HG03280 (cell line): ENCODE data around the gene USP32.

Source experiments
- ATAC-seq: cut with Tn5 transposase; IDR thresholded peaks from one replicate; pipeline ENCODE4 v1.9.1; 2021; ENCODE audit warnings: mild to moderate bottlenecking, moderate library complexity; ENCODE audit not compliant: unreplicated experiment

USP32 gene

DNA sequence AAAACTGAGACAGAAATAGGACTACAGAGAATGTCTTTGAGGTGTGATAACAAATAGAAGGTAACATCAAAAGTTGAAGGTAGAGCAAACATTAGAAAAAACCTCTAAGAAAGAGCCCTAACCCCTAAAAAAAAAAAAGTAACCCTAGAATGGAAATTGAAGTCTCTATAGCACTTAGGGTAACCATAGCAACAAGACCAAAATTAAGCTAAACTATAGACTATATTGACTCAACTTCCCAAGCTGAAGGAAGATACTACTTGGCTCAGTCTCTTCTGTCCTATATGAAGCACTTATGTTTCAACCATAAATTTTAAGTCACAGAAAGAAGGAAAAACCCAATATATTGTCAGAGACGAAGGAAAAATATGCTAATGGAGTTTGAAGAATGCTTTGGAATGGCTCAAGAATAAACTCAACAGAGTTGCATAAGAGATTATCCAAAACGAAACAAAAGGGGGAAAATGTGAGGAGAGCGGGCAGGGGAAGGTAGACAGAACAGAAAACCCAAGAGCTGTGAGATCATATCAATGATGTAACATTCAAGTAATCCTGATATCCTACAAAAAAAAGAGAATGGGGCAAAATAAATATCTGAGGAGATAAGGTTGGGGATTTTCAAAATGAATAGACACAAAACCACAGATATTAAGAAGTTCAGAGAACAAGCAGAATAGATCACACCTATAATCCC, 88.4 kb downstream of the USP32 start:
- ATAC-seq: no peak

DNA sequence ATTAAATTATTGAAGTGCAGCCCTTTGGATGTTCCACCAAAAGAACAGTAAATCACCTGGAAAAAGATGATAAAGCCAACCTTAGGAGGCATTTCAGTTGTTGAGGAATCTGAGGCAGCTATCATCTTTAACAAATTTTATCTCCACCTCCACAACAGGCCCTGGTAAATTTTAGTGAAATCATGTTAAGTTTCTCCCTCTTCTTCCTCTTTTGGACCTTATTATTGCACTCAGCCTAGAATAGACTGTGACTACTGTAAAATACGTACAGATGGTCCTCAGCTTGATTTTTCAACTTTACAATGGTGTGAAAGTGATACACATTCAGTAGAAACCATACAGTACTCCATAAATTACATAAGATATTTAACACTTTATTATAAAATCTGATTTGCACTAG, 90.3 kb downstream of the USP32 start:
- ATAC-seq: no peak

DNA sequence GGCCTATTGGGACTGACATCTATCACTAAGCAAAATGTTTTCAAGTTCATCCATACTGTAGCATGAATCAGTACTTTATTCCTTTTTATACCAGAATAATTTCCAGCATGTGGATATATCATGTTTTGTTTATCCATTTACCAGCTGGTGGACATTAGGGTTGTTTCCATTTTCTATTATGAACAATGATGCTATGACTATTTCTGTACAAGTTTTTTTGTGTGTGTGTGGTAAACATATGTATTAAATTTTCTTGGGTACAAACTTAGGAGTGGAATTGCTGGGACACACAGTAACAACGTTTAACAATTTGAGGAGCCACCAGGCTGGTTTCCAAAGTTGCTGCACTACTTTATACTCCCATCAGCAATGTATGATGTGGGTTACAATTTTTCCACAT, 91.0 kb downstream of the USP32 start:
- ATAC-seq: no peak

DNA sequence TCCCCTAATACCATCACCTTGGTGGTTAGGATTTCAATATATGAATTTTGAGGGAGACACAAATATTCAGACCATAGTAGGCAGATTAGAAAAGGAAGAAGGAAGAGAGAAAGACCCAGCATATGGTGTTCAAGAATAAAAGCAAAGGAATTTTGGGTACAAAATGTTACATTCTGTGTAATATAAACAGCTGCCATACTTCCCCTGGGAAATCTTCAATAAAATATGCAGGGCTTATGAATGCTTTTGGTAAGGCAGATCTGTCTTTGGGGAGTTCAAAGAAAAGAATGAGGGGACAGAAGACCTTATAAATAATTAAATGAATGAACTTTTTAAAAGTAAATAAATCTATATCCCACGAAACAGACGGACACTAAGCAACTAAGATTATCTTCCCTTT, 91.9 kb downstream of the USP32 start:
- ATAC-seq: no peak

DNA sequence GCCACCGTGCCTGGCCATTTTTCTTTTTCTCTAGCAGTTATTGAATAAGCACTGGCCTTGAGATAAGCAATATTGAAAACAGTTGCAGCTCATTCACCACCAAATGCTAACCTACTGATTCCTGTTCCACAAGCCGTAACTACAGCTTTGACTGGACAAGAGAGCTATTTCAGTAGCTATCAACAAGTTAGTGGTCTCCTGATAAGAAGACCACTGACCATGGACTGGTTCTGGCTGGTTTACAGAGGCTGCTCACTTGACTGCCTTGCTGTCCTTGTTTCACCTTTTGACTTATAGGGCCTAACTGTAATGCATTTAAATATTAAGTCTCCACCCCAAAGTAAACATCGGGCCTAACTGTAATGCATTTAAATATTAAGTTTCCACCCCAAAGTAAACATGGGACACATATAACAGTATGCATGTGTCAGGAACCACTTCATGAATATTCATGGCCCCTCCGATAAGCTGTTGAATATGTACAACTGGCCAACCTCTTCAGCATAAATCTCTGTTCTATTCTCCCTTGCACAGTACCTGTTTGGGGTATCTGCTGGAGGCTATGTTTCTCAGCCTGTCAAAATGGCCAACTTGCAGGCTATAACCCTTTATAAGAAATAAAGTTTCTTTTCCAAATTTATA, 94.1 kb downstream of the USP32 start:
- ATAC-seq: no peak

DNA sequence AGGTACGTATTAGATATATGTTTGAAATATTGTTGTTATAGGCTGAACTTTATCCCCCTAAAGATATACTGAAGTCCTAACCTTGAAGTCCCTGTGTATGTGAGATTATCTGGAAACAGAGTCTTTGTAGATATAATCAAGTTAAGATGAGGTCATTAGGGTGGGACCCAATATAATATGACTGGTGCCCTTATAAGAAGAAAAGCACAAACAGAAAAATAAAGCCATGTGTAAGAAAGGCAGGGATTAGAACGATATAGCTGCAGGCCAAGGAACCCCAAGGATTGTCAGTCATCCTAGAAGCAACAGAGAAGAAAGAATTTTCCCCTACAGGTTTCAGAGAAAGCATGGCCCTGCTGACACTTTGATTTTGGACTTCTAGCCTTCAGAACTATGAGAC, 95.8 kb downstream of the USP32 start:
- ATAC-seq: no peak

DNA sequence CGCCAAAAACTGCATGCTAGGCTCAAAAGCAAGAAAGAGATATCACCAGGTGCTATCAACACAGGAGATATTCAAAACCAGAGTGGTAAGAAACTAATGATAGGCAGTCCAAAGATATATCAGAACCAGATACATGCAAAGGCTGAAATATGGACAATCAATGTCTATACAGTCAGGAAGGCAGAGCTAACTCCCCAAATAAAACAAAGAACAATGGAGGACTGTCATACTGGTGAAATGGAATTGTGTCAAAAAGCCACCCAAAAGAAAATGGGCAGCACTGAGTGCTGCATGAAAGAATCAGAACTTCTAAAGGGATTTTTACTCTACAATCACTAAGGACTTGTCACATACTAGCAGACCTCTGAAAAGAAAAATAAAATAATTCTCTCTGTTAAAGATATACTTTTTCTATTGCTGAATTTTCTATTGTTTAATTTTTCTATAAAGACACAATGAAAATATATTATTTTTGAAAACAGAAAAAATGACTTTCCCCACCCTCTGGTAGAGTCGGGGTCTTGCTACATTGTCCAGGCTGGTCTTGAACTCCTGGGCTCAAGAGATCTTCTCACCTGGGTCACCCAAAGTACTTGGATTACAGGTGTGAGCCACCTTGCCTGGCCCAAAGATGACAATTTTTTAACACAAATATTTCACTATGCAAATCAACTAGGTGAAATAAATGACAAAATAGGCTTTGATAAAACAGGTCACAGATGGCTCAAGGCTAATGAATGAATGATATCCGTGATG, 98.2 kb downstream of the USP32 start:
- no peak for ATAC-seq

DNA sequence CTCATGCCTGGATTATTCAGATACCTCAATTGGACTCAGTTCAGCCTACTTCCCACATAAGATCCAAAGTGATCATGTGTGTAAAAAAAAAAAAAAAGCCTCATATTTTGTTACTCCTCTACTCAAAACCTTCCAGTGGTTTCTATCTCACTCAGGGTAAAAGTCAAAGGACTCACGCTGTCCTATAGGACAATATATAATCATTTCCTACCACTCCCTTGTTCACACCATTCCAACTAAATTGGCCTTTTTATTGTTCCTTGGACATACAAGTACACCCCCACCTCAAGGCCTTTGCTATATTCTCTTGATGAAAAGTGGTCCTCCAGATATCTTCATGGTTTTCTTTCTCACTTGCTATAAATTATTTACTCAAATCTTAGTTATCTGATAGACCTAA, 99.2 kb downstream of the USP32 start:
- ATAC-seq: no peak

DNA sequence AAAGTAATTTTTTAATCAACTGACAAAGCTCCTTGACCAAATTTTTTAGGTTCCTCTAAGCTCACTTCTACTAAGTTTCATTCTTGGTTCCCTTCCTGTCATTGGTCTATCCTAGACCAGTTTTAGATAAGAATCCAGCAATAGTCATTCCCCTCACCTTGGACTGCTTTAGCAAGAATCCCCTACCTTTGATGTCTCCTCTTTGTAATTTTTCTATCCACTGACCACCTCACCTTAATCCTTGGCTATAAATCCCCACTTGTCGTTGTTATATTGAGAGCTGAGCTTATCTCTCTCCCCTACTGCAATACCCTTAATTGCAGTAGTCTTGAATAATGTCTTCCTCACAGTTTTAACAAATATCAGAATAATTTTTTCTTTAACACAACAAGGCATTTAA, 107.2 kb downstream of the USP32 start:
- ATAC-seq: no peak

DNA sequence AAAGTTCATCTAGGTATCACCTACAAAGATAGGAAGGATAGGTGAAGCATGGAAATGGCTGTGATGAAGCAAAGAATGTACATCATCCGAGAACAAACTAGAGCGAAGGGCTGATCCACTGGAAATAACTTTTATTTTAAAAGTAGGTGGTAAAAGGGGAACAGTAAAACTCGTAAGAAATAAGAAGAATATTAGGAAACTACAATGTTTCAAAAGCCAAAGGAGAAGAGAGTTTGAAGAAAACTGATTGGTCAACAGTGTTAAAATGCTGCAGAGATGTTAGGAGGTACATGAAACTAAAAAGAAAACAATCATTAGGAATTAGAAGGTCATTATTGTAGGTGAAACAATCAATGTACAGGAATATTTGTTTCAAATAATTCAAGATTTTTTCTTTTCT, 108.1 kb downstream of the USP32 start:
- no peak for ATAC-seq

DNA sequence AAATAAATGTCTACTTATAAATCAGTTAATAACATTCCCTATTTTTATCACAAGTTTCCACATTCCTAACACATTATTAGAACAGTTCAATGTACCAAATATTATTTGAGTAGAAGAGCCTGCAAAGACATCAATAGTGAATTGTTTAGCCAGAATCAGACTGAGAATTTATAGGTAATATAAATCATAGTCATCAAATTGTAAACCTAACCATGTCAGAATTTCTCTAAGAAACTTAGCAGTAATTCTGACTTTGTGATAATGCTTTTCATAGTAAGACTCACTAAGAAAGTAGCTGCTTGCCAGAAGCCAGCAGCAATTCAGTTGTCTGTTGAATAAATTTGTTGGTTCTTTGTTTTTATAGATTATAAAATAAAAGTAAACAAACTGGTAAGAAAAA, 111.3 kb downstream of the USP32 start:
- ATAC-seq: no peak

DNA sequence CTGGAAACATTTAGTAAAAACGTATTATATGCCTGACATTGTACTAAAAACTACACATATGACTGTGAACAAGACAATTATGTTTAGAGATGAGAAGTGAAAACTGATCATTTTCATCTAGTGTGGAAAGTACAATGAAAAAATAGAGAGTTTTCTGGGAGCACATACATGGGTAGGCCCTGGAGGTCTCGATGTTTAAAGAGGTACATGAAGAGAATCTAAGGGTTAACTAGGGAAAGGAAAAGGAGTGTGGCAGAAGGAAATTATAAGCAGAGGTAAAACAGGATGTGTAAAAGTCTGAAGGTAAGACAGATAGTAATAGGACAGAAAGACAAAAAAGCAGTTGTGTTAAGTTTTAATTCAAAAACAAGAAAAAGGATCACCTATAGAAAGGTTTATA, 113.7 kb downstream of the USP32 start:
- no peak for ATAC-seq

DNA sequence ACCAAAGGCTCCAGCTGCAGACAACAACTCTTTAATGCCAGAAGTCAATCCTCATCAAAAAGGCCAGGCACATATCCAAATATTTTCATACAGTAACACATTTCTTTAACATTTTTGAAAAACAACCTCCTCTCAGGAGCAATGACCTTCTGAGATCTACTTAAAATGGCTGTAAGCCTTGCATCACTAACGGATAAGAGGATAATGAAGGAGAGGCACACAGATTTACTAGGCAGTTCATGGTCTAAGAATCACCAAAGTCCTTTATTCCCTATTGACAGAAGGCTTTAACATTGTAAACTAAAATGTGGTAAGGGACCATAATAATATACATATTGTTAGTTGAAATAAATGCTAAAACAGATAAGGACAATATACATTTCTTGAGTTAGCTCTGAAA, 114.7 kb downstream of the USP32 start:
- ATAC-seq: no peak

DNA sequence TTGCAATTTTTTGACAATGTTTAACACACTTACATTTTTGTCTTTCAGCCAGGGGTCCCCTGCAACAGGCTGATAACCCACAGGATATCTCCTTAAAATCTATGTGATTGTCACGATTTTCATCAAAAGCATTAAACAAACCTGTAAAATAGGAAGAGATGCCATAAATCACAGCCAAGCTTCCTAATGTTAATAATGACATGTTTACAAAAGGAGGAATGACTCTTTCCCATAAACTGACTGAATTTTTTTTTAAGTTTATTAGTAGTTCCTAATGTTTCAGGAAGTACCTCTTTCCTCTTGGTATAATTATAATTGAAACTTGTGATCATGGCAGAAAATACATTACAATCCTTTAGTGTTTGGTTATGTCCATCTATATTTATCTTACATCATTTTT, 122.5 kb downstream of the USP32 start:
- no peak for ATAC-seq

DNA sequence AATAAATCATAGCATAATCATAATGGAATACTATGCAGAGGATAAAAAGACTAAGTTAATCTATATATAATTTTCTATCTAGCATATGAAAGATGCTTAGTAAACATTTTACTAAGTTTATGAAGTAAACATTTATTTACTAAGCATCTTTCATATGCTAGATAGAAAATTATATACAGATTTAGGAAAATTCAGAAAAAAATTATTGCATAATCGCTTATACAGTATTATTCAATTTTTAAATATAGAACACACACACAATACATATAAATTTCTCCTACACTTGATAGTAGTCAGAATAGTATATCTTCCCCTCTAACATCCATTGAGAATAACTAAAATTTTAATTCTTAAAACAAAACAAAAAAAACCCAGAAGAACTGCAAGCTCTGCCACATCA, 131.4 kb downstream of the USP32 start:
- no peak for ATAC-seq

DNA sequence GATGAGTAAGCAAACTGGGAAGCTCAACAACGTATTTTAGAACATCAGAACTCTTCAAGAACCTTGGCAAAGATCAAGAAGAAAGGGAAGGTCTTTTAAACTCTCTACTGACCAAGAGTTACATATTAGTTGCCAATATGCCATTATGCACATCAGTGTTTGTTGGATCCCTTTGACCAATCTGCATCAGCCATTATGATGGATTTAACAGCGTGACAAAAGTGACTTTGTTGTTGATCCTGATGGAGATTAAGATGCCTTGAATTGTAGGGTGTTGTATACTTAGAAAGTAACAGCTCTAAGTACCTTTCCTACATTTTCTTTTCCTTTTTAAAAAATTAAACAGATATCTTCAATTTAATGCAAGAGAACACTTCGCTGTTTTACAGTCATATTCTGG, 133.6 kb downstream of the USP32 start:
- ATAC-seq: no peak

DNA sequence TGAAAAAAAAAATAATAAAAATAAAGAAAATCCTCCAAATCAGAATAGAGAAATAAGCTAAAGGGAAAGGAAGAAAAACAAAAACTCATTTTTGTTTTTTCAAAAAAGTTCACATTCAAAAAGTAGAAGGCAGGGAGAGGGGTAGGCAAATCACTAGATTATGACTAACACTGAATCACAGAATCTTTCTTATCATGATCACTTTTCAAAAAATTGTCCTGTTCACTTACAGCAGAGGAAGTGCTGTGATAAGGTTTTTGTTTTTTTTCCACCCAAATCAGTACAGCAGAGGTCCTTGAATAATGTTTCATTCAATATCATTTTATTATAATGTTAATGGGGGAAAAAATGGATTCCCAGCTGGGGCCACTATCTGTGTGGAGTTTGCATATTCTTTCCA, 135.8 kb downstream of the USP32 start:
- ATAC-seq: no peak

DNA sequence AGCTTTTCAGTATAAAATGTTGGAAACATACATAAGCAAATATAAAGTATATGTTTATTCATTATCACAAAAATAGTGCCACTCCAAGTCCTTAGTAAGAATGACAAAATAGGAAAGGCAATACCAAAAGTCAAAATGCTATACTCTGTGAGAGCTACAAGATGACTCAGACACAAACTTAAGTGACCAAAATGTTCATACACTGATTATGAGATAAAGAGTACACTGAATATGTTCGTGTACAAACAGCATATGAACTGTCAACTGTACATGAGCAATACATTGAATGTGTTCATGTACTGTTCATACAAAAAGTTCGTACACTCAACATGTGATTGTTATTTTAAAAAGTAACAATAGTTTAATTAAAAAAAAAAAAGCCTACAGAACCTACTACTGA, 138.9 kb downstream of the USP32 start:
- no peak for ATAC-seq

DNA sequence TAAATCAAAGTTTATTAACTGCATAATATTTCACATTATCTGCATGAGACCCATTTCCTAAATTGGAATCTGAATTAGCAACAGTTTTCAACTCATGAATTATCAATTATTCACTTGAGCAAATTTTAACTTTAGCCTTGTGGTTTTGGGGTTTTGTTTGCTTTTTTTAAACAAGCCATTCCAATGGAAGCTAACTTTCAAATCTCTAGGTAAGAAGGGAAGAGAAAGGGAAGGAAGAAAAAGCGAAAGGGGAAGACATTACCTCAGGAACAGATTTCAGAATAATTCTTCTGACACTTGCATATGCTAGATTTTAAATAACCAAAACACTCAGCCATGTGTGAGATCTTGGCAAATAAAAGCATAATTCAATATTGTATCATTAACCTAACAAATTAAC, 139.5 kb downstream of the USP32 start:
- ATAC-seq: no peak

DNA sequence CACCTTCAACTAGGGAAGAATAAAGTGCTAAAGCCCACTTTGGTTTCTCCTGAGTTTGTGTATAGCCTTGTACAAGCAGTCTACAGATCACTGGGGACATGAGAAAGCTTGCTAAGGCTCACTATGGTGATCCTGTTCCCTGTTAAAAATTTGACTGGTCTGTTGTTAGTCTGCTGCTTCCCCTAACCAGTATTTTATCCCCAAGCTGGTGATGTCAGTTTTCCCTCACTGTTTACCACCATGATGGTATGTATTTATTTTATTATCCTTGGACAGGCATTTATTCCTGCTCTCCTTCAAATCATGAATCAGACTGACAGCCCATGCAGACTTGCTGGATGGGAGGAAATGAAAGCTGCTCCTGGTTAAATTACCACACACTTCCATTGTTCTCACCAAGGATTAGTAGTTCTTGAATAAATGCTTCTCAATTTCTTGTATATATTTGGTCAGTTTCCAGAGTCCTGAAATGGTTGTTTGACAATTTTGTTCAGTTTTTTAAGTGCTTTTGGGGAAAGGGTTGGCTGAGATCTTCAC, 142.6 kb downstream of the USP32 start:
- ATAC-seq: no peak

DNA sequence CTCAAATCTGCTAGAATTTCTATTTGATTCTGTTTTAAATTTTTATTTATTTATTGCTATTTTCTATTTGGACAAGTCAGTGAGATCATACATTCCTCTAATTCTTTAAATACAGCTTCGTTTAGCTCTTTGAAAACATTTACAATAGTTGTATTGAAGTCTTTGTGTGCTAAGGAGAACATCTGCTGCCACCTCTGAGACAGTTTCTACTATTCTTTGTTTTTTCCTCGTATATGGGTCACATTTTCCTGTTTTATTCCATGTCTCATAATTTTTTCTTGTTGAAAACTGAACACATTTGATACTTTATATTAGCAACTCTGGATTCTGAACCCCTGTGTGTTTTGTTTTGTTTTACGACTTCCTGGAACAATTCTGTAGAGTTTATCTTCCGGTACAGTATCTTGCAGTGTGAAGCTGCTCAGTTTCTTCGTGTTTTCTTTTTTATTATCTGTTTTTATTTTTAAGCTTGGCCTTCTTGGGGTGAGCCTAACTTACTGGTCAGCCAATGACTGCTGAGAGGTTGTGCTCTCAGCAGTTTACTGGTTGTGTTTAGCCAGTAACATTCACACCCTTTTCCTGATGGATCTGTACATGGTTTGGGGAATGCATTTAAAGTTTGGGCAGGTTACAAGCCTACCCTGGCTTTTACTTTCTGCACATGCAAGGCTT, 143.2 kb downstream of the USP32 start:
- no peak for ATAC-seq
